ENCODE data around the gene CAVIN2.
"Not testable (repeated sequence)": the region's sequence is repeated elsewhere in the genome, so short reads cannot be mapped to it uniquely, and the experiment has no call there.

CAVIN2 gene

DNA sequence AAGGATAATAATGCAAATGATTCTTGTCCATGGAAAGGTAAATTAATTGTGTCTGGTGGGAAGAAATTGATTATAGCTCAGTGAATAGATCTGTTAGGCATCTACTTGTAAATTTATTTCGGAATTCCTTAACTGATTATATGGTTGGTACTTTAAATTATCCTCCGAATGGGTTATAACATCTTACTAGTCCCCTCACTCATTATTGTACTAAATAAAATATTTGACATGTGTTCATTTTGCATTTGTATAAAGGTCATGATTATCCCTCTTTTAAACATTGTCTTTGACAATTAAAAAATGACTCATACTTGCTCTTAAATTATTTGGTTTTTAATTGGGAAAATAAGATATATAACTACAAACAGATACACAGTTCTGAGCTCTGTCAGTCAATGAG, 47.4 kb downstream of the CAVIN2 start:
- no peak for DNase-seq (ENCODE audit: low spot score)

DNA sequence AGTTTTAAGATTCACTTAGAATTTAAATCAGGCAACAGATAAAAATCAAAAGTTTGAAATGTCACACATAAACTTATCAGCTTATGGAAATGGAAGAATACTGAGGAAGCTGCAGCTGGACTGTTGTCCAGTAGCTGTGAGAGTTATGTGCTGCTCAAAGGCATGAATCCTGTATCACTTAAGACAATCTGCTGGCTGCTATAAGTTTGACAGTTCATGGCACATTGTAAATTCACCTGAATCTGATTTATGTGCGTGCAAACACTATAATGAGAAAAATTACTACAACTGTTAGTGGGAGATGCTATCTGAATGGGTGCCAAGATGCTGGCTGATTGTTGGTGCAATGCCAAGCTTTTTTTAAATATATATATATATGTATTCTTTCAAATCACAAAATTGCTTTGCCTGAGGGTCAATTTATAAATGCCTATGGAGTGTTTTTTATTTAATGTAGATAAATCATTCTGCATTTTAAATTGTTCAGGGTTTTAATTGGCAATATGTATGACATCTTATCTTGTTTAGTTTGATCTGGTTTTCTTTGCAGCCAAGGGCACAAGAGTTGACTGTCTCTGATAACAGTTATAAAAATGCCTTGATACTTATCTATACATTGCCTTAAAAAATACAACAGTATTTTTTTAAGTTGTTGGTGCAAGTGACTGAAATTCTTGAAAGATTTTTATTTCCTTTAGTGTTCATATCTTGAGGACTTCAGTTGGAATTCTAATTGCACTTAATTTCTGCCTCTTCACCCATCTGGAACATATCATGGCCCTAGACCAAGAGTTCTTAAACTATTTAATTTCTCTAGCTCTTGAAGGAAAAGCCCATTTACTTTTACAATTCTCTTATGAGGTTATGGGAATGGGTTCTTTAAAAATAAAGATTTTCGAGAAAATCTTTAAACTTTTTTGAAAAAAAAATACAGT, 48.7 kb downstream of the CAVIN2 start:
- DNase-seq (ENCODE audit: low spot score): no peak

DNA sequence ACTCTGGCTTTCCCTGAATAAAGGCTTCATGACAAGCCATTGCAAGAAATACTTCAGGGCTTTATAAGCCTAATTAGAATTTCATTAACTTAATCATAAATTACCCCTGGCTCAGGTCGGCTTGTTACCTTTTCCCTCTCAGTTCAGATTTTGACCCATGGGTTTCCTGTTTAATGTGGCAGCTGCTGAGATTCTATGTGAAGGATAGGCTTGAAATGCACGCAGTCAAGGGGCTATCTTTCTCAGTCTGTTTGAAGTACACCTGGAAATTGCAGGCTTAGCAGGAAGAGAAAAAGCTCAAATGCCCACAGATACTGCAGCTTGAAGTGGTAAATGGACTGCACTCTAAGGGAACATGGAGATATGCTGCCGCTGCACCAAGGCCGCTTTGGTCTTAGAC, 49.4 kb downstream of the CAVIN2 start:
- no peak for DNase-seq (ENCODE audit: low spot score)

DNA sequence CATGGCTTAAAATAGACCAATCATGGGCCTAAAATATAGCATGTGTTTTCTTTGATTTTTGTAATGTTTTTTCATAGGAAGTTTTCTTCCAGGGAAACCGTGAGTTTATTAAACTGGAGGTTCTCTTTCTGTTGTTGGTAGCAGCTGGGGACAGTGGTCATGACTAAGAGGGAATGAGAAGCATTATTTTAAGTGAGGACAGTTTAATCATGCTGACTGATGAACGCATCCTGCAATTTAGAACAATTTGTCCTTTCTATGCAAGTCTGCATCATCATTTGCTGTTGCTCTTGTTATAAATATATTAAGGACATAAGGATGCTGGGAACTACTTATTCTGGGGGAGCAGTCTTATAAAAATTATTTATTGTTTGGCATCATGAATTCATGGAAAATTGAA, 51.2 kb downstream of the CAVIN2 start:
- DNase-seq (ENCODE audit: low spot score): no peak

DNA sequence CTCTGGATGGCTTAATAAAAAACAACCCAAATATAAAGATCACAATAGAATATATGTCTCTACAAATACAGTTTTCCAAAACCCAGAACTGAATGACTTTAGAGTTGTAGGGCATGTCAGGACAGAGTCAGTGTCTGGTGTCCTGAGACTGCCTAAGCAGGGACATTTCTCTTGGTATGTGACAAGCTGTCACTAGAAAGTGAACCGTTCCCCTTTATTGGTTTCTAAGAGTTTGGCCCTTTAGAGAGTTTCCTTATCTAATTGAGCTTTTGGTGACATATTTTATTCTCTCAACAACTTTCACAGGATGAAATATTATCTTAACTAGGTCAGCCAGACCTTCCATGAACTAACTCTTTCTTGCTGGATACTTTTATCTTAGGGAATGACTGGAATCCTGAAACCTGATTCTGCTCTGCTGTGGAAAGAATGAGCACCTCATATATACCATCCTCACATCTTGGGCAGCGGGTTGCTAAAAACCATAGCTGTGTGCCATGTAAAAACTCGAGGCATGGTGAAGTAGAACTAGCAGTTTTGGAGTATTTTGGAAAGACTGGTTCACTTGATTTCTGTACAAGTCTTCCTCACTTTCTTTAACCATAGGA, 54.8 kb downstream of the CAVIN2 start:
- no peak for DNase-seq (ENCODE audit: low spot score)

DNA sequence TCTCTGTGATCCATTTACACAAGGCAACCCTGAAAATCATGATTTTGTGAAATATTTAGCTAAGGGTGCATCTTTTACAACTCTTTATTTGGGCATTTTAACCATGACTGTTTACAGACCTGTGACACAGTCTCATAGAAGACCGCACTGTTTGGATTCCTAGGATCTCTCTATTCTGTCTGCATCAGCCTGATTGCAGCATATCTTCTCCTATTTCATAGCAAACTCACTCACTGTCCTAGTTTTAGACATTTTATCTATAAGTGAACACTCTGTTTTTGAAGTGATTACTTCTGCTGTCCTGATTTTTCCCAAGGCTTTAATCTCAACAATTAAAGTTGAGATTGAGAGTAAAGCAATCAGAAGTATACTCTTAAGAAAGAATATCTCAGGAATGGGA, 56.2 kb downstream of the CAVIN2 start:
- no peak for DNase-seq (ENCODE audit: low spot score)

DNA sequence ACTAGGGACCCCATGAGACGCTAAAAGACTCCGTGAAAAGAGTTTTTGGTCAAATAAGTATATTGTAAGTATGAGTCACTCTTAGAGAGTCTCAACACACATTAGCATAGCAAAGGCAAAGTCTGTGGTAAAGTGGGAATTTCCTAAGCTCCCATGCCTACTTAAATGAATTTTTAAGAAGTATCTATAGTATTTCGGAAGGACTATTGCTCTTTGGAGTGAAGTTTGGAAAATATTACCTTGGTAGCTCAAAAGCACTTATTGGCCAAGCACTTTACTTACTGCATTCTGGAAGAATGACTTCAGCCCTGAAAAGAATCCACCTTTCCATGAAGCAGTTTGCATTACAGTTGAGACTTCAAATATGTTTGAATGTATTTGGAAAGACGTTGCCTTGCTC, 57.1 kb downstream of the CAVIN2 start:
- DNase-seq (ENCODE audit: low spot score): no peak

DNA sequence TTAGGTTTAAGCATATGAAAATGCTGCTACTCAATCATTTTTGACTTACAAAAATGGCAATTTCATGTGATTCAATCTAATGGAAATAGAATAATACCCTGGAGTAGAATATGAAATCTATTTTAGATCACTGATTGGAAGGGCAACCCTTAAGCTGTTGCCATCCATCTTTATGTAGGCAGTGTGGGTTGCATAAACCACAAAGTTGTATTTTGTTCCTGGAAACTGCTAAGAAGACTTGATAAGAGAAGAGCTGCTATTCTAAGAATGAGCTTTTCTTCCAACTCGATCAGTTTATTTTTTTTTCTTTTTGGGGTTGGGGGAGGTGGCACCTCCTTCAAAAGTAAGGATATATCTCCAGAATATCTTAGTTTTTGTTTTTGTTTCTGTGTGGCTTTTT, 60.2 kb downstream of the CAVIN2 start:
- no peak for DNase-seq (ENCODE audit: low spot score)

DNA sequence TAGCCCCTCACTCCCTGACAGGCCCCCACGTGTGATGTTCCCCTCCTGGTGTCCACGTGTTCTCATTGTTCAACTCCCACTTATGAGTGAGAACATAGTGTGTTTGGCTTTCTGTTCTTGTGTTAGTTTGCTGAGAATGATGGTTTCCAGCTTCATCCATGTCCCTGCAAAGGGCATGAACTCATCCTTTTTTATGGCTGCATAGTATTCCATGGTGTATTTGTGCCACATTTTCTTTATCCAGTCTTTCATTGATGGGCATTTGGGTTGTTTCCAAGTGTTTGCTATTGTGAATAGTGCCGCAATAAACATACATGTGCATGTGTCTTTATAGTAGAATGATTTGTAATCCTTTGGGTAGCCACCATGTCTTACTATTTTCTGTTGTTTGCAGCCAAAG, 61.2 kb downstream of the CAVIN2 start:
- not testable (repeated sequence) for DNase-seq (ENCODE audit: low spot score)
